Measurements from ENCODE around the gene UBP1.

UBP1 gene, protein sequence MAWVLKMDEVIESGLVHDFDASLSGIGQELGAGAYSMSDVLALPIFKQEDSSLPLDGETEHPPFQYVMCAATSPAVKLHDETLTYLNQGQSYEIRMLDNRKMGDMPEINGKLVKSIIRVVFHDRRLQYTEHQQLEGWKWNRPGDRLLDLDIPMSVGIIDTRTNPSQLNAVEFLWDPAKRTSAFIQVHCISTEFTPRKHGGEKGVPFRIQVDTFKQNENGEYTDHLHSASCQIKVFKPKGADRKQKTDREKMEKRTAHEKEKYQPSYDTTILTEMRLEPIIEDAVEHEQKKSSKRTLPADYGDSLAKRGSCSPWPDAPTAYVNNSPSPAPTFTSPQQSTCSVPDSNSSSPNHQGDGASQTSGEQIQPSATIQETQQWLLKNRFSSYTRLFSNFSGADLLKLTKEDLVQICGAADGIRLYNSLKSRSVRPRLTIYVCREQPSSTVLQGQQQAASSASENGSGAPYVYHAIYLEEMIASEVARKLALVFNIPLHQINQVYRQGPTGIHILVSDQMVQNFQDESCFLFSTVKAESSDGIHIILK

DNA sequence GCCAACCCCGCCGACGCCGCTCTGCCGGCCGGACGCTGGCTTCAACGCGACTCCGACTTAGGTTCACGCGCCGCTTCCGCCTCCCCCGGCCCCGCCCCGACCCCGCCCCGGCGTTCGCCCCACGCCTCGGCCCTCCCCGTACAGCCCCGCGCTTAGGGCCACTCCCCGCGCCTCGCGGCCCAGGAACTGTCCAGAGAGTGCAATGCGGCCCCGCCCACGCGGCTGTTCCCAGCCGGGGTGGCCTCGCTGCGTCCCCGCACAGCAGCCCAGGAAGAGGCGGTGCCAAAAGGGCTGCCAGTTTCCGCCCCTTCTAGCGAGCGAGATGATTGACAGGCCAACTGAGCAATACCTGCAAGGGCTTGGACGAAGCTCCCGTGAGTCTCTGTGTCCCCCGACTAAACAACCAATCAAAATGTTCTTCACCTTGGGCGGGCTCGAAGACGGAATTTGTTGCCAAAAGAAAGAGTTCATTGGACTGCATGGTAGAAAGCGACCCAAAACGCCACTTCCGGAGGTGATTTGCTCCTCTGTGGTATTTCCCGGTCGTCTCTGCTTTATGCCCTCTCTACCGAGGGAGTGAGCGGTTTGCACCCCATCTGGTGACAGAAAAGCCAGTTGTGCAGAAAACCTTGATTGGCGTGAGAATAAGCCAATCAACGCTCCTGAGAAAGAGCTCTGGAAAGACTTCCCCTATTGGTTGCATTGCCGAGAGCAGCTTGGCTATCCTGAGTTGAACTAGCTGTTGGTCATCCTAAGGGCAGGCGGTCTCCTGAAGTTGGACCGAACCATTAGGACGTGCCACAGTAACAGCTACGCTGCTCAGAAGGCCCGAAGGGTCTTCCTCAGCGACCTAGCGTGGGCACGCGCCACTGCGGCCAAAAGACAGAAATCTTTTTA is at the start of gene UBP1:
TSS of gene UBP1 (minus strand) at position 78 of the 897 bp plus-strand sequence. CDS start 557 bp downstream, outside the sequence.
- Histone ChIP-seq H3K27me3 (ENCODE audit: control insufficient read depth, low read length) (no peaks in the 10 kb centered on the region), H3K4me3 (ENCODE audit: low read length) (peak within 1 kb of the TSS; percentile 79), H3K9me3 (ENCODE audit: control insufficient read depth, insufficient read depth, low read length) (no peaks in the 10 kb centered on the region), H3K79me2 (ENCODE audit: control insufficient read depth, low read length) (peaks cover 49% of the 10 kb centered on the region), H3K4me2 (ENCODE audit: low read length) (peak within 1 kb of the TSS; percentile 99), H3K27ac (ENCODE audit: low read depth, low read length) (peak within 1 kb of the TSS; percentile 90), H3F3A (ENCODE audit: control insufficient read depth, insufficient read depth) (peaks cover 9% of the 10 kb centered on the region), H4K20me1 (ENCODE audit: control insufficient read depth, insufficient read depth, low read depth, low read length) (peaks cover 33% of the 10 kb centered on the region), H3K4me1 (ENCODE audit: control insufficient read depth, low read length) (peaks cover 37% of the 10 kb centered on the region), H3K36me3 (ENCODE audit: control insufficient read depth, low read length) (peaks cover 25% of the 10 kb centered on the region), H3K9me2 (replicated peaks; ENCODE audit: control insufficient read depth, low read length) (no peaks in the 10 kb centered on the region)
- TF ChIP-seq, protein P1, sequence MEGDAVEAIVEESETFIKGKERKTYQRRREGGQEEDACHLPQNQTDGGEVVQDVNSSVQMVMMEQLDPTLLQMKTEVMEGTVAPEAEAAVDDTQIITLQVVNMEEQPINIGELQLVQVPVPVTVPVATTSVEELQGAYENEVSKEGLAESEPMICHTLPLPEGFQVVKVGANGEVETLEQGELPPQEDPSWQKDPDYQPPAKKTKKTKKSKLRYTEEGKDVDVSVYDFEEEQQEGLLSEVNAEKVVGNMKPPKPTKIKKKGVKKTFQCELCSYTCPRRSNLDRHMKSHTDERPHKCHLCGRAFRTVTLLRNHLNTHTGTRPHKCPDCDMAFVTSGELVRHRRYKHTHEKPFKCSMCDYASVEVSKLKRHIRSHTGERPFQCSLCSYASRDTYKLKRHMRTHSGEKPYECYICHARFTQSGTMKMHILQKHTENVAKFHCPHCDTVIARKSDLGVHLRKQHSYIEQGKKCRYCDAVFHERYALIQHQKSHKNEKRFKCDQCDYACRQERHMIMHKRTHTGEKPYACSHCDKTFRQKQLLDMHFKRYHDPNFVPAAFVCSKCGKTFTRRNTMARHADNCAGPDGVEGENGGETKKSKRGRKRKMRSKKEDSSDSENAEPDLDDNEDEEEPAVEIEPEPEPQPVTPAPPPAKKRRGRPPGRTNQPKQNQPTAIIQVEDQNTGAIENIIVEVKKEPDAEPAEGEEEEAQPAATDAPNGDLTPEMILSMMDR (IDR thresholded peaks at IDR 0.05; ENCODE audit: low read depth, low read length, poor library complexity, severe bottlenecking): no peak
- no peak for TF ChIP-seq EZH2phosphoT487 (IDR thresholded peaks at IDR 0.05; ENCODE audit: borderline replicate concordance, low read length)

DNA sequence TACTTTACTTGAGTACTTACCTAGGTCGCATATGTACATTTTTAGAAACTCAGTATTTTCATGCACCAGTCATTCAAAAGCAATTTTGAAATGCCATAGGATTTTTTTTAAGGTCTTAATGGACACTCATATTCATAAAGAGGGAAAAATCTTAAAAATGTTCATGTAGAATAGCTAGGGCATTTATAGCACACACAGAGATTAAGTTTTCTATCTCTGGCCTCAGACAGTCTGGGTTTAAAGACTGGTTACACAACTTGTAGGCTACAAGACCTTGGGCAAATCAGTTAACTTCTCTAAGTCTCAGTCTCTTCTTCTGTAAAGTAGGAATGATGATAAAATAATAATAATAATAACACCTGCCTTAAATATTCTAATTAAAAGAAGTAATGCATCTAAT is 48.5 kb upstream of the UBP1 start:
- Histone ChIP-seq H3K79me2 (ENCODE audit: control insufficient read depth, low read length) (no peaks in the 10 kb centered on the region), H3K9me2 (replicated peaks; ENCODE audit: control insufficient read depth, low read length) (no peaks in the 10 kb centered on the region), H3K4me1 (ENCODE audit: control insufficient read depth, low read length) (peaks cover 13% of the 10 kb centered on the region), H3F3A (ENCODE audit: control insufficient read depth, insufficient read depth) (no peaks in the 10 kb centered on the region), H4K20me1 (ENCODE audit: control insufficient read depth, insufficient read depth, low read depth, low read length) (no peaks in the 10 kb centered on the region), H3K4me3 (ENCODE audit: low read length) (no peak overlapping the region), H3K36me3 (ENCODE audit: control insufficient read depth, low read length) (no peaks in the 10 kb centered on the region), H3K27me3 (ENCODE audit: control insufficient read depth, low read length) (no peaks in the 10 kb centered on the region), H3K27ac (ENCODE audit: low read depth, low read length) (no peak overlapping the region), H3K9me3 (ENCODE audit: control insufficient read depth, insufficient read depth, low read length) (no peaks in the 10 kb centered on the region), H3K4me2 (ENCODE audit: low read length) (no peak overlapping the region)
- TF ChIP-seq, protein P1 (IDR thresholded peaks at IDR 0.05; ENCODE audit: low read depth, low read length, poor library complexity, severe bottlenecking): no peak
- TF ChIP-seq EZH2phosphoT487 (IDR thresholded peaks at IDR 0.05; ENCODE audit: borderline replicate concordance, low read length): no peak

DNA sequence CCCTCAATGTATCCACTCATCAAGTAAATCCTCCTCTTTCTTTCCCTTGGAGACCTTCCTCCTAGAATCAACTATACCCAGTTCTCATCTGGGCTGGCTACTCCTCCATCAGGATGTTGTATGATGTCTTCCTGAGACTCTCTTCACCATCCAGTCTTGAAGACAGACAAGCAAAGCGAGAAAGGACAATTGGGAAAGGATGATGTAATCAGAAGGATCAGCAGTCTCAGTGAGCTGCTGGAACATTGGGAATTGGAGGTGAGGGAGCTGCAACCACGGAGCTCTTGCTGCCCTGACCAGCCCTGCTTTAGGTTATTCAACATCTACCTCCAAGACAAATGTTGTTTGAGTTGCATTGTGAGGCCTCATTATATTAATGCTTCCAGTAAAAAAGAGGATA is 48.0 kb upstream of the UBP1 start:
- H3K36me3 ChIP-seq (ENCODE audit: control insufficient read depth, low read length): no peaks in the 10 kb centered on the region
- H3K4me2 ChIP-seq (ENCODE audit: low read length): no peak overlapping the region
- H3F3A ChIP-seq (ENCODE audit: control insufficient read depth, insufficient read depth): no peaks in the 10 kb centered on the region
- H4K20me1 ChIP-seq (ENCODE audit: control insufficient read depth, insufficient read depth, low read depth, low read length): no peaks in the 10 kb centered on the region
- H3K27ac ChIP-seq (ENCODE audit: low read depth, low read length): no peak overlapping the region
- H3K79me2 ChIP-seq (ENCODE audit: control insufficient read depth, low read length): no peaks in the 10 kb centered on the region
- TF ChIP-seq, protein P1 (IDR thresholded peaks at IDR 0.05; ENCODE audit: low read depth, low read length, poor library complexity, severe bottlenecking): no peak
- TF ChIP-seq EZH2phosphoT487 (IDR thresholded peaks at IDR 0.05; ENCODE audit: borderline replicate concordance, low read length): no peak
- no peak overlapping the region for H3K4me3 ChIP-seq (ENCODE audit: low read length)
- no peaks in the 10 kb centered on the region for H3K27me3 ChIP-seq (ENCODE audit: control insufficient read depth, low read length)
- no peaks in the 10 kb centered on the region for H3K9me2 ChIP-seq (replicated peaks; ENCODE audit: control insufficient read depth, low read length)
- H3K9me3 ChIP-seq (ENCODE audit: control insufficient read depth, insufficient read depth, low read length): no peaks in the 10 kb centered on the region
- H3K4me1 ChIP-seq (ENCODE audit: control insufficient read depth, low read length): peaks cover 13% of the 10 kb centered on the region

Data from DOHH2 (cell line).